Activated CD8-positive, alpha-beta T cell treated with anti-CD3 and anti-CD28 coated beads for 36 hours (primary cell): ENCODE results near the gene MALL. TPM values are rescaled to one million over a fixed set of nuclear protein-coding genes. Genes with fewer than 3 reads are reported as not detected.

Source experiments
- ATAC-seq: fragments of 200-7000 bp; cut with Tn5 transposase; one replicate; pipeline ENCODE4 v1.10.0; 2021; ENCODE audit warnings: mild to moderate bottlenecking, moderate library complexity
- CTCF ChIA-PET: fragments of 350-600 bp; sonication (Branson Sonifier 250); formaldehyde crosslinking; loops from one replicate; lab custom pipeline; 2021; ENCODE audit warnings: antibody characterized with exemption; lab: Charles Lee
- POLR2A ChIA-PET: fragments of 350-600 bp; sonication (Branson Sonifier 250); formaldehyde crosslinking; loops from one replicate; lab custom pipeline; 2021; ENCODE audit warnings: antibody characterized with exemption; lab: Charles Lee
- DNase-seq: peaks from one replicate; pipeline ENCODE4 v3.0.0-alpha.2; 2020
- H3K27ac Mint-ChIP-seq: one replicate; pipeline ENCODE4 v1.8.0; 2021; ENCODE audit warnings: mild to moderate bottlenecking, mixed read lengths
- H3K27me3 Mint-ChIP-seq: one replicate; pipeline ENCODE4 v1.8.0; 2021; ENCODE audit warnings: mixed read lengths
- H3K36me3 Mint-ChIP-seq: one replicate; pipeline ENCODE4 v1.8.0; 2021; ENCODE audit warnings: low read depth, mixed read lengths
- H3K4me1 Mint-ChIP-seq: one replicate; pipeline ENCODE4 v1.8.0; 2021; ENCODE audit warnings: low read depth, mixed read lengths
- H3K4me3 Mint-ChIP-seq: one replicate; pipeline ENCODE4 v1.8.0; 2021; ENCODE audit warnings: mild to moderate bottlenecking, moderate library complexity, mixed read lengths
- H3K9me3 Mint-ChIP-seq: one replicate; pipeline ENCODE4 v1.8.0; 2021; ENCODE audit warnings: mixed read lengths
- CTCF ChIP-seq: fragments of 200-600 bp; IDR thresholded peaks from one replicate; pipeline ENCODE4 v1.8.0; 2022; ENCODE audit warnings: antibody characterized with exemption, mild to moderate bottlenecking
- intact Hi-C: fragments of 100-400 bp; cut with micrococcal nuclease; formaldehyde crosslinking; loops from one replicate; pipeline ENCODE4 v1.10.0; 2022
- total RNA-seq, 2 experiments: library from RNA; stranded (reverse); gene quantifications; one replicate each; pipeline ENCODE4 v1.2.3, GENCODE V29; 2021

Gene MALL
- total RNA-seq, 2 experiments from 2014 or later = not detected

- no peak overlapping the region for H3K4me3 Mint-ChIP-seq
- intact Hi-C loops = no loop called here
- no peak overlapping the region for H3K27ac Mint-ChIP-seq
- ATAC-seq = no peak
- TF ChIP-seq CTCF = no peak
- CTCF ChIA-PET = no interaction called here
- no peaks in the 10 kb centered on the region for H3K9me3 Mint-ChIP-seq
- peaks cover 19% of the 10 kb centered on the region for H3K27me3 Mint-ChIP-seq
- POLR2A ChIA-PET = no interaction called here
- no peaks in the 10 kb centered on the region for H3K36me3 Mint-ChIP-seq
- no peak for DNase-seq
- H3K4me1 Mint-ChIP-seq = no peaks in the 10 kb centered on the region
Measured at GRCh38 chr2:110121052-110121334, 5.4 kb upstream of the MALL start.

GRCh38 chr2:110120171-110121051 is 4.8 kb upstream of the MALL start:
- intact Hi-C loops = no loop called here
- no peak for DNase-seq

GRCh38 chr2:110116033-110116710 is 550 bp upstream of the MALL start:
- no peaks in the 10 kb centered on the region for H3K36me3 Mint-ChIP-seq
- H3K27me3 Mint-ChIP-seq = peaks cover 47% of the 10 kb centered on the region
- ChIA-PET POLR2A (no interaction called here), CTCF (interaction anchor here (0.7 to 0.9 kb wide), 3 partner anchors 9 to 41 kb away, joined by 3 to 4 read pairs (median 3); no protein-coding TSS in a partner anchor)
- H3K4me1 Mint-ChIP-seq = no peaks in the 10 kb centered on the region
- H3K4me3 Mint-ChIP-seq = no peak overlapping the region
- TF ChIP-seq CTCF = no peak
- intact Hi-C loops = no loop called here
- no peak for DNase-seq
- peaks cover 2% of the 10 kb centered on the region for H3K9me3 Mint-ChIP-seq
- no peak overlapping the region for H3K27ac Mint-ChIP-seq
- no peak for ATAC-seq

More at GRCh38 chr2:110120171-110121051, 4.8 kb upstream of the MALL start:
- no peak for TF ChIP-seq CTCF
- no peak overlapping the region for H3K4me3 Mint-ChIP-seq
- ChIA-PET POLR2A (no interaction called here), CTCF (no interaction called here)
- H3K27ac Mint-ChIP-seq = no peak overlapping the region
- peaks cover 25% of the 10 kb centered on the region for H3K27me3 Mint-ChIP-seq
- H3K9me3 Mint-ChIP-seq = no peaks in the 10 kb centered on the region
- ATAC-seq = no peak
- H3K4me1 Mint-ChIP-seq = no peaks in the 10 kb centered on the region
- no peaks in the 10 kb centered on the region for H3K36me3 Mint-ChIP-seq

GRCh38 chr2:110114831-110115255 is 779 bp downstream of the MALL start:
- ATAC-seq (no peak), DNase-seq (no peak)
- ChIA-PET POLR2A (no interaction called here), CTCF (no interaction called here)
- Mint-ChIP-seq H3K27me3 (peaks cover 55% of the 10 kb centered on the region), H3K36me3 (no peaks in the 10 kb centered on the region), H3K4me3 (no peak overlapping the region), H3K4me1 (peaks cover 2% of the 10 kb centered on the region), H3K9me3 (peaks cover 2% of the 10 kb centered on the region), H3K27ac (no peak overlapping the region)
- intact Hi-C loops = no loop called here
- no peak for TF ChIP-seq CTCF
